Immature natural killer cell (primary cell): ENCODE results near the gene ARFGEF3. TPM values are rescaled to one million over a fixed set of nuclear protein-coding genes. Genes with fewer than 3 reads are reported as not detected.
A peak's percentile ranks its signal among the peaks of the same experiment; 100 is the strongest.
"Not testable (repeated sequence)": the region's sequence is repeated elsewhere in the genome, so short reads cannot be mapped to it uniquely, and the experiment has no call there.

ENCODE experiments used
- DNase-seq, 3 donors: peaks; one replicate each; pipeline ENCODE4 v3.0.0; 2022; ENCODE audit warnings: mixed read lengths in 1 of 3
- H3K27ac Mint-ChIP-seq, 6 donors: one replicate each; pipeline ENCODE4 v1.8.0; 2020; ENCODE audit warnings: mixed read lengths in 6 of 6, mild to moderate bottlenecking in 5 of 6, inconsistent platforms in 4 of 6, moderate library complexity in 3 of 6
- H3K27me3 Mint-ChIP-seq, 3 donors: one replicate each; pipeline ENCODE4 v1.8.0; 2020 to 2021; ENCODE audit warnings: low read depth in 3 of 3, mild to moderate bottlenecking in 3 of 3, mixed read lengths in 3 of 3, moderate library complexity in 3 of 3, inconsistent platforms in 1 of 3
- H3K36me3 Mint-ChIP-seq, 3 donors: one replicate each; pipeline ENCODE4 v1.8.0; 2020; ENCODE audit warnings: mixed read lengths in 3 of 3, inconsistent platforms in 2 of 3, mild to moderate bottlenecking in 2 of 3
- H3K4me1 Mint-ChIP-seq, 2 donors: one replicate each; pipeline ENCODE4 v1.8.0; 2020; ENCODE audit warnings: inconsistent platforms in 2 of 2, mild to moderate bottlenecking in 2 of 2, mixed read lengths in 2 of 2, moderate library complexity in 1 of 2
- H3K4me3 Mint-ChIP-seq, 5 donors: one replicate each; pipeline ENCODE4 v1.8.0; 2020; ENCODE audit warnings: mild to moderate bottlenecking in 5 of 5, mixed read lengths in 5 of 5, inconsistent platforms in 3 of 5, moderate library complexity in 3 of 5
- H3K9me3 Mint-ChIP-seq, 6 donors: one replicate each; pipeline ENCODE4 v1.8.0; 2020; ENCODE audit warnings: mild to moderate bottlenecking in 6 of 6, mixed read lengths in 6 of 6, inconsistent platforms in 4 of 6, moderate library complexity in 3 of 6
- polyA plus RNA-seq, 3 donors: library from polyadenylated mRNA; unstranded; fragments of 300-500 nt; fragmentation: Illumina TruSeq; gene quantifications; one replicate each; pipeline ENCODE4 v1.2.3, GENCODE V29; 2021

Gene ARFGEF3, protein sequence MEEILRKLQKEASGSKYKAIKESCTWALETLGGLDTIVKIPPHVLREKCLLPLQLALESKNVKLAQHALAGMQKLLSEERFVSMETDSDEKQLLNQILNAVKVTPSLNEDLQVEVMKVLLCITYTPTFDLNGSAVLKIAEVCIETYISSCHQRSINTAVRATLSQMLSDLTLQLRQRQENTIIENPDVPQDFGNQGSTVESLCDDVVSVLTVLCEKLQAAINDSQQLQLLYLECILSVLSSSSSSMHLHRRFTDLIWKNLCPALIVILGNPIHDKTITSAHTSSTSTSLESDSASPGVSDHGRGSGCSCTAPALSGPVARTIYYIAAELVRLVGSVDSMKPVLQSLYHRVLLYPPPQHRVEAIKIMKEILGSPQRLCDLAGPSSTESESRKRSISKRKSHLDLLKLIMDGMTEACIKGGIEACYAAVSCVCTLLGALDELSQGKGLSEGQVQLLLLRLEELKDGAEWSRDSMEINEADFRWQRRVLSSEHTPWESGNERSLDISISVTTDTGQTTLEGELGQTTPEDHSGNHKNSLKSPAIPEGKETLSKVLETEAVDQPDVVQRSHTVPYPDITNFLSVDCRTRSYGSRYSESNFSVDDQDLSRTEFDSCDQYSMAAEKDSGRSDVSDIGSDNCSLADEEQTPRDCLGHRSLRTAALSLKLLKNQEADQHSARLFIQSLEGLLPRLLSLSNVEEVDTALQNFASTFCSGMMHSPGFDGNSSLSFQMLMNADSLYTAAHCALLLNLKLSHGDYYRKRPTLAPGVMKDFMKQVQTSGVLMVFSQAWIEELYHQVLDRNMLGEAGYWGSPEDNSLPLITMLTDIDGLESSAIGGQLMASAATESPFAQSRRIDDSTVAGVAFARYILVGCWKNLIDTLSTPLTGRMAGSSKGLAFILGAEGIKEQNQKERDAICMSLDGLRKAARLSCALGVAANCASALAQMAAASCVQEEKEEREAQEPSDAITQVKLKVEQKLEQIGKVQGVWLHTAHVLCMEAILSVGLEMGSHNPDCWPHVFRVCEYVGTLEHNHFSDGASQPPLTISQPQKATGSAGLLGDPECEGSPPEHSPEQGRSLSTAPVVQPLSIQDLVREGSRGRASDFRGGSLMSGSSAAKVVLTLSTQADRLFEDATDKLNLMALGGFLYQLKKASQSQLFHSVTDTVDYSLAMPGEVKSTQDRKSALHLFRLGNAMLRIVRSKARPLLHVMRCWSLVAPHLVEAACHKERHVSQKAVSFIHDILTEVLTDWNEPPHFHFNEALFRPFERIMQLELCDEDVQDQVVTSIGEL (N-terminal part only)
- polyA plus RNA-seq = under 1 TPM in 1 of 3 donors, not detected in 2; 0.03 TPM

DNA sequence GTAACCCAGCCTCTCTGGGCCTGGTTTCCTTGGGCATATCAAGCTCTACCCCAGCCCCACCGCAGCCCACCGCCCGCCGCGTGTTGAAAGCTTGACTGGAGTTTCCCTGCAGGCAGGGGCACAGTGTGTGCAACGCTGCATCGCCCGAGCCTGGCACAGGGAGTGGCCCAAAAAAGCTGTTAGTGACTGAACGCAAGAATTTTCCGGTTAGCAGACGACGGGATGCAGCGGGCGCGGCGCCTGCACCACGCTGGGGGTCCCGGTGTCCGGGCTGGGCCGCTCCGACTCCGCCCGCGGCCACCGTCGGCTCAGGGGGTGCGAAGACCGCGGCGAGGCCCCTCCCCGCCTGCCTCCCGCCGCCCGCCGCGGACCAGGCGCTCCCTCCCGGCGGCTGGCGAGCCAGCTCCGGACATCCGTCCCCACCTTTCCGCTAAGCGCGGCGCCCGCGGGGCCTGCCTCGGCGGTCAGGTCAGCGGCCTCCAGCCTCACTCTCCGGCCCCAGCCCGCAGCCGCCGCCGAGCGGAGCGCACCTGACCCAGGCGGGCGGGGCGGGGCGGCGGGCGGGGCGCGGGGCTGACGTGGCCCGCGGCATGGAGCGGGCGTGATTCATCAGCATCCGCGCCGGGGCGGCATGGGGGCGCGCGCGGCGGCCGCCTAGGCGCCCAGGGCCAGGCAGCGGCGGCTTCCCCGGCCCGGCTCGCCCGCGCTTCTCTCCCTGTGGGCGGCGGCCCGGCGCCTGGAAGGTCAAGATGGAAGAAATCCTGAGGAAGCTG is at the start of gene ARFGEF3:
Gene ARFGEF3, plus strand, starts transcription at position 602 of the 773 bp plus-strand sequence. Its CDS starts 148 bp downstream, at position 750.
- no peaks in the 10 kb centered on the region for H3K9me3 Mint-ChIP-seq
- H3K36me3 Mint-ChIP-seq = no peaks in the 10 kb centered on the region
- peak within 1 kb of the TSS; percentile 60 to 83 (median 78) for H3K4me3 Mint-ChIP-seq
- peaks cover 10 to 16% of the 10 kb centered on the region in 2 donors for H3K4me1 Mint-ChIP-seq
- H3K27me3 Mint-ChIP-seq = peaks cover 21 to 25% (median 25%) of the 10 kb centered on the region in 3 donors
- H3K27ac Mint-ChIP-seq = peak within 1 kb of the TSS in 3 of 6 donors; percentile 58 to 63 (median 62)
- DNase-seq = peak; percentile 47 to 60 (median 55)

GRCh38 chr6:138113588-138114210 is 48.0 kb upstream of the ARFGEF3 start:
- no peak overlapping the region for H3K27ac Mint-ChIP-seq
- no peaks in the 10 kb centered on the region for H3K9me3 Mint-ChIP-seq

DNA sequence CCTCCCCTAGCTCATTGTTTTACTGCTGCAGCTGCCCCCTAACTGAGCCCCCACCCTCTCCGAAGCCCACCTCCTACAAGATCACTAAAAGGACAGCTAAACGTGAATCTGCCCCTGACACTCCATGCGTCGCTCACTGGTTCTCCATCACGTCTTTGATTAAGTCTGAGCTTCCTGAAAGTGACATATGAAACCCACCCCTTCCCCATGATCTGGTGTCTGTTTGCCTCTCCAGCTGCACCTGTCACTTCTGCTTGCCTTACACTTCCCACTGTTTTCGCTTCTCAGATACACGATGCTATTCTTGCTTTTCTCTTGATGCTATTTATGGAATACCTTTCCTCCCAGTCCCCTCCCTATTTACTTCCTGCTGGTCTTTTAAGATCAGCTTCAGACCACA is 46.5 kb upstream of the ARFGEF3 start:
- no peak for DNase-seq
- Mint-ChIP-seq H3K27me3 (peaks cover 1 to 12% (median 3%) of the 10 kb centered on the region in 3 donors), H3K27ac (no peak overlapping the region)

More at GRCh38 chr6:138113588-138114210, 48.0 kb upstream of the ARFGEF3 start:
- no peak for DNase-seq
- no peaks in the 10 kb centered on the region for H3K4me1 Mint-ChIP-seq
- no peak overlapping the region for H3K4me3 Mint-ChIP-seq
- H3K27me3 Mint-ChIP-seq = peaks cover 0 to 12% (median 8%) of the 10 kb centered on the region in 3 donors
- no peaks in the 10 kb centered on the region for H3K36me3 Mint-ChIP-seq

GRCh38 chr6:138115877-138116660 is 45.7 kb upstream of the ARFGEF3 start:
- Mint-ChIP-seq H3K36me3 (no peaks in the 10 kb centered on the region), H3K4me1 (no peaks in the 10 kb centered on the region), H3K27ac (no peak overlapping the region), H3K27me3 (peaks cover 1 to 13% (median 3%) of the 10 kb centered on the region in 3 donors), H3K9me3 (no peaks in the 10 kb centered on the region), H3K4me3 (no peak overlapping the region)
- DNase-seq = peak; percentile 46 to 57 (median 54)

More for the DNA sequence above, 46.5 kb upstream of the ARFGEF3 start:
- no peaks in the 10 kb centered on the region for H3K36me3 Mint-ChIP-seq
- no peaks in the 10 kb centered on the region for H3K4me1 Mint-ChIP-seq
- H3K9me3 Mint-ChIP-seq = no peaks in the 10 kb centered on the region
- H3K4me3 Mint-ChIP-seq = peak overlapping the region in 1 of 5 donors; percentile 24

DNA sequence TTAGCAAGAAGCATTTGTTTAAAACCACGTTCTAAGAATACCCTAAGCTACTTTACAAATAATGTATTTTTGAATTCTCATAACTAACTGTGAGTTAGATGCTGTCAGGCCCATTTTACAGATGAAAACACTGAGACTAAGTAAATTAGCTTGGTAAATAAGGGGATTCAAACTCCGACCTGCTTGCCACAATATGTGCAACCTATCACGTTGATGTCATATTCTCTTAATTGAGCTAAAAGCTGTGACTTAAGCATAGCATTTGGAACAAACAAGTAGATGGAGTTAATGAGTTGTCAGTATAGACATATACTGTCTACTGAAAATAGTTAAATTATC is 45.1 kb upstream of the ARFGEF3 start:
- no peaks in the 10 kb centered on the region for H3K4me1 Mint-ChIP-seq
- H3K4me3 Mint-ChIP-seq = no peak overlapping the region
- DNase-seq = no peak
- no peak overlapping the region for H3K27ac Mint-ChIP-seq
- no peaks in the 10 kb centered on the region for H3K9me3 Mint-ChIP-seq
- no peaks in the 10 kb centered on the region for H3K36me3 Mint-ChIP-seq
- H3K27me3 Mint-ChIP-seq = peaks cover 1 to 11% (median 3%) of the 10 kb centered on the region in 3 donors

- Mint-ChIP-seq H3K27ac (no peak overlapping the region), H3K4me1 (no peaks in the 10 kb centered on the region), H3K27me3 (peaks cover 1 to 11% (median 3%) of the 10 kb centered on the region in 3 donors), H3K36me3 (no peaks in the 10 kb centered on the region), H3K9me3 (no peaks in the 10 kb centered on the region), H3K4me3 (no peak overlapping the region)
- DNase-seq = no peak
Measured at GRCh38 chr6:138117376-138117914, 44.3 kb upstream of the ARFGEF3 start.

DNA sequence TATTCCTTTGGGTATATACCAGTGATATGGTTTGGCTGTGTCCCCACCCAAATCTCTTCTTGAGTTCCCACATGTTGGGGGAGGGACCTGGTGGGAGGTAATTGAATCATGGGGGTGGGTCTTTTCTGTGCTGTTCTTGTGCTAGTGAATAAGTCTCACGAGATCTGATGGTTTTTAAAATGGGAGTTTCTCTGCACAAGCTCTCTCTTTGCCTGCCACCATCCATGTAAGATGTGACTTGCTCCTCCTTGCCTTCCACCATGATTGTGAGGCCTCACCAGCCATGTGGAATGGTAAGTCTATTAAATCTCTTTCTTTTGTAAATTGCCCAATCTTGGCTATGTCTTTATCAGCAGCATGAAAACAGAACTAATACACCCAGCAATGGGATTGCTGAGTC is 42.5 kb upstream of the ARFGEF3 start:
- H3K9me3 Mint-ChIP-seq, H3K4me1 Mint-ChIP-seq, DNase-seq, H3K4me3 Mint-ChIP-seq, H3K36me3 Mint-ChIP-seq, H3K27ac Mint-ChIP-seq: not testable (repeated sequence)
- H3K27me3 Mint-ChIP-seq = peaks cover 1 to 11% (median 7%) of the 10 kb centered on the region in 3 donors

DNA sequence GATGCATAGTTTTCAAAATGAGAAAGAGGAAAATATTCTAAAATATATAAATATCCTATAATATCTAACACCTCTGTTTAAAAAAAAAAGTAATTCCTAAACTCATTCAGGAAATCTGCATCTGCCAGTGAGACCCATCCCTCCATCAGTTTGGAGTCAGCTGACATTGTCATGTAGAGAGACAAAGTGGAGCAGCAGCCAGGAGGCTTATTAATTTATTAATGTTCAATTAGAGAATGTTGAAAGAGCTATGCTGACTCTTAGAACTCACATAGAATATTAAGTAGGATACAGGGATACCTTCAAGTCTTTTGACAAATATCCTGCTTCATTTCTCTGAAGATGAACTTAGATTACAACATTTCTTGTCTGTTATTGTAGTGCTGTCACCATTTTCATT is 41.8 kb upstream of the ARFGEF3 start:
- DNase-seq = no peak
- H3K27me3 Mint-ChIP-seq = peaks cover 1 to 11% (median 9%) of the 10 kb centered on the region in 3 donors
- H3K4me1 Mint-ChIP-seq = no peaks in the 10 kb centered on the region
- no peaks in the 10 kb centered on the region for H3K36me3 Mint-ChIP-seq
- no peak overlapping the region for H3K4me3 Mint-ChIP-seq
- no peak overlapping the region for H3K27ac Mint-ChIP-seq
- H3K9me3 Mint-ChIP-seq = peaks cover 0 to 1% (median 0%) of the 10 kb centered on the region in 6 donors

DNA sequence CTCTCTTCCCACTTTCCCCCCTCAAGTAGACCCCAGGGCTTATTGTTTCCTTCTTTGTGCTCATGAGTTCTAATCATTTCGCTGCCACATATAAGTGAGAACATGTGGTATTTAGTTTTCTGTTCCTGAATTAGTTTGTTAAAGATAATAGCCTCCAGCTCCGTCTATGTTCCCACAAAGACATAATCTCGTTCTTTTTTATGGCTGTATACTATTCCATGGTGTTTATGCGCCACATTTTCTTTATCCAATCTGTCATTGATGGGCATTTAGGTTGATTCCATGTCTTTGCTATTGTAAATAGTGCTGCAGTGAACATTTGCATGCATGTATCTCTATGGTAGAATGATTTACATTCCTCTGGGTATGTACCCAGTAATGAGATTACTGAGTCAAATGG is 37.6 kb upstream of the ARFGEF3 start:
- Mint-ChIP-seq H3K4me1 (no peaks in the 10 kb centered on the region), H3K27ac (no peak overlapping the region), H3K36me3 (no peaks in the 10 kb centered on the region), H3K9me3 (peaks cover 0 to 1% (median 0%) of the 10 kb centered on the region in 6 donors), H3K27me3 (peaks cover 4 to 10% (median 8%) of the 10 kb centered on the region in 3 donors), H3K4me3 (no peak overlapping the region)
- no peak for DNase-seq

- Mint-ChIP-seq H3K36me3 (no peaks in the 10 kb centered on the region), H3K27me3 (peaks cover 2 to 8% (median 5%) of the 10 kb centered on the region in 3 donors), H3K4me1 (no peaks in the 10 kb centered on the region), H3K4me3 (no peak overlapping the region), H3K9me3 (peaks cover 0 to 1% (median 0%) of the 10 kb centered on the region in 6 donors), H3K27ac (no peak overlapping the region)
- no peak for DNase-seq
Measured at GRCh38 chr6:138128096-138128495, 33.6 kb upstream of the ARFGEF3 start.

DNA sequence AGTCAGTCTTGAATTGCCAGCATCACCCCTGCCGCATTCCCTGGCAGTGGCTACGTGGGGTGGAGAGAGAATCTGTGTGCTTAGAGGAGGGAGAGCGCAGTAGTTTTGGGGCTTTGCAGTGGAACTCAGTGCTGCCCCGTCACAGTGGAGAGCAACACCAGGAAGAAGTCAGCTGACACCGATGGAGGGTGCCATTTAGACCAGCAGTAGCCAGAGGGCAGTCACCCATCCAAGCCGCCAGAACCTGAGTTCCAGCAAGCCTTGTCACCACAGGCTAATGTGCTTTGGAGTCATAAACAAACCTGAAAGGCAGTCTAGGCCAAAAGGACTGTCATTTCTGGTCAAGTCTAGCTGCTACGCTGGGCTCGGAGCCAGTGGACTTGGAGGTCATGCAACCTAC is 32.5 kb upstream of the ARFGEF3 start:
- Mint-ChIP-seq H3K27me3 (peaks cover 4 to 6% (median 5%) of the 10 kb centered on the region in 3 donors), H3K27ac (no peak overlapping the region), H3K4me1 (no peaks in the 10 kb centered on the region), H3K9me3 (no peaks in the 10 kb centered on the region), H3K36me3 (no peaks in the 10 kb centered on the region), H3K4me3 (no peak overlapping the region)
- DNase-seq = no peak

- no peaks in the 10 kb centered on the region for H3K4me1 Mint-ChIP-seq
- H3K36me3 Mint-ChIP-seq = no peaks in the 10 kb centered on the region
- no peak for DNase-seq
- no peak overlapping the region for H3K27ac Mint-ChIP-seq
- H3K27me3 Mint-ChIP-seq = peaks cover 2 to 18% (median 3%) of the 10 kb centered on the region in 3 donors
- H3K9me3 Mint-ChIP-seq = peaks cover 0 to 2% (median 0%) of the 10 kb centered on the region in 6 donors
- H3K4me3 Mint-ChIP-seq = no peak overlapping the region
Measured at GRCh38 chr6:138142806-138143205, 18.9 kb upstream of the ARFGEF3 start.
